ENCODE data around the gene TPMT. TPM values are rescaled to one million over a fixed set of nuclear protein-coding genes. Genes with fewer than 3 reads are reported as not detected.

The TPMT gene
- total and polyA plus RNA-seq, 4 donors, result 10.3 to 28.6 (median 25.7) TPM

- H3K9ac ChIP-seq (ENCODE audit: low read depth in 1 of 2, low read length in 2 of 2), result no peak overlapping the region
- 86% methylated on average over 2 of the region's 2 CpGs for WGBS
- H3K27ac ChIP-seq (ENCODE audit: low read depth in 1 of 2, low read length in 2 of 2), result no peak overlapping the region
- no peak overlapping the region for H3K4me3 ChIP-seq (ENCODE audit: low read depth in 1 of 3, low read length in 3 of 3)
- no peaks in the 10 kb centered on the region for H3K36me3 ChIP-seq (ENCODE audit: control insufficient read depth in 4 of 4, insufficient read depth in 3 of 4, low read depth in 1 of 4, low read length in 3 of 4)
- H3K4me1 ChIP-seq (ENCODE audit: control insufficient read depth in 4 of 4, insufficient read depth in 4 of 4, low read length in 3 of 4), result peaks cover 0 to 3% (median 0%) of the 10 kb centered on the region in 4 donors
- DNase-seq (ENCODE audit: low spot score), result no peak
- no peaks in the 10 kb centered on the region for H3K9me3 ChIP-seq (ENCODE audit: control insufficient read depth in 4 of 4, low read length in 3 of 4)
- TF ChIP-seq HNF4A (conservative IDR thresholded peaks at IDR 0.05) (no peak), REST (IDR thresholded peaks at IDR 0.05) (no peak), SP1 (IDR thresholded peaks at IDR 0.05) (no peak)
- no peaks in the 10 kb centered on the region for H3K27me3 ChIP-seq (ENCODE audit: control insufficient read depth in 4 of 4, insufficient read depth in 4 of 4, low read length in 3 of 4)
Observed at GRCh38 chr6:18115356-18115755, 39.5 kb downstream of the TPMT start.

GRCh38 chr6:18110162-18110561, 44.7 kb downstream of the TPMT start:
- Histone ChIP-seq H3K36me3 (ENCODE audit: control insufficient read depth in 4 of 4, insufficient read depth in 3 of 4, low read depth in 1 of 4, low read length in 3 of 4) (no peaks in the 10 kb centered on the region), H3K9ac (ENCODE audit: low read depth in 1 of 2, low read length in 2 of 2) (no peak overlapping the region)
- DNase-seq (ENCODE audit: low spot score), result no peak

More at GRCh38 chr6:18110162-18110561, 44.7 kb downstream of the TPMT start:
- no peak overlapping the region for H3K27ac ChIP-seq (ENCODE audit: low read depth in 1 of 2, low read length in 2 of 2)
- H3K4me1 ChIP-seq (ENCODE audit: control insufficient read depth in 4 of 4, insufficient read depth in 4 of 4, low read length in 3 of 4), result no peaks in the 10 kb centered on the region
- no peak overlapping the region for H3K4me3 ChIP-seq (ENCODE audit: low read depth in 1 of 3, low read length in 3 of 3)
- TF ChIP-seq TAF1 (conservative IDR thresholded peaks at IDR 0.05), result no peak
- TF ChIP-seq MAX (IDR thresholded peaks at IDR 0.05), result no peak
- no peak for TF ChIP-seq YY1 (IDR thresholded peaks at IDR 0.05)
- TF ChIP-seq RXRA (IDR thresholded peaks at IDR 0.05), result no peak
- TF ChIP-seq GABPA (IDR thresholded peaks at IDR 0.05 in 1 of 2, conservative IDR thresholded peaks at IDR 0.05 in 1 of 2), result no peak
- no peak for TF ChIP-seq SP1 (IDR thresholded peaks at IDR 0.05)
- TF ChIP-seq ZBTB33 (IDR thresholded peaks at IDR 0.05), result no peak
- TF ChIP-seq NR2F2 (IDR thresholded peaks at IDR 0.05), result no peak
- TF ChIP-seq REST (IDR thresholded peaks at IDR 0.05), result no peak
- TF ChIP-seq RAD21 (IDR thresholded peaks at IDR 0.05), result no peak
- no peak for TF ChIP-seq EGR1 (IDR thresholded peaks at IDR 0.05; ENCODE audit: low read depth in 2 of 2)
- no peak for TF ChIP-seq FOXA2 (IDR thresholded peaks at IDR 0.05)
- no peak for TF ChIP-seq CTCF (IDR thresholded peaks at IDR 0.05; ENCODE audit: low read depth, low read length, missing input control)
- TF ChIP-seq HNF4G (IDR thresholded peaks at IDR 0.05), result no peak
- H3K9me3 ChIP-seq (ENCODE audit: control insufficient read depth in 4 of 4, low read length in 3 of 4), result peaks cover 0 to 3% (median 0%) of the 10 kb centered on the region in 4 donors
- H3K27me3 ChIP-seq (ENCODE audit: control insufficient read depth in 4 of 4, insufficient read depth in 4 of 4, low read length in 3 of 4), result no peaks in the 10 kb centered on the region

Data from liver (tissue), 9 donors.